ENCODE results near the gene COG5.

Gene COG5

DNA sequence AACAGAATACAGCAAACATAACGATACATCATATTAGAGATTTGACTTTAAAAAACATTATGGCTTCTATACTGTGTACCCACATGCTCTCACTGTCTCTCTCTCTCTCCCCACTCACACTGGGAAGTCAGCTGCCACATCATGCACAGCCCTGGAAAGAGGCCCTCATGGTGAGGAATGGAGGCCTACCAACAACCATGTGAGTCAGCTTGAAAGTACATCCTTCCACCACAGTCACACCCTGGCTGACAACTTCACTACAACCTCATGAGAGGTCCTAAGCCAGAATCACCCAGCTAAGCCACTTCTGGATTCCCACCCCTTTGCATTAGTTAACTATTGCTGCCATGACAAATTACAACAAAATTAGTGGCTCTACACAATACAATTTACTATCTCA, 117.2 kb downstream of the COG5 start:
- Histone ChIP-seq H3K27me3 (ENCODE audit: control insufficient read depth, insufficient read depth, low read length) (no peaks in the 10 kb centered on the region), H3K4me1 (ENCODE audit: control insufficient read depth, low read depth, low read length) (no peaks in the 10 kb centered on the region), H3K4me3 (ENCODE audit: low read length) (no peak overlapping the region), H3K9ac (ENCODE audit: low read length) (no peak overlapping the region), H3K36me3 (ENCODE audit: control insufficient read depth, low read depth, low read length) (no peaks in the 10 kb centered on the region), H3K9me3 (ENCODE audit: control insufficient read depth, low read depth, low read length) (no peaks in the 10 kb centered on the region), H3K27ac (ENCODE audit: low read length) (no peak overlapping the region)

DNA sequence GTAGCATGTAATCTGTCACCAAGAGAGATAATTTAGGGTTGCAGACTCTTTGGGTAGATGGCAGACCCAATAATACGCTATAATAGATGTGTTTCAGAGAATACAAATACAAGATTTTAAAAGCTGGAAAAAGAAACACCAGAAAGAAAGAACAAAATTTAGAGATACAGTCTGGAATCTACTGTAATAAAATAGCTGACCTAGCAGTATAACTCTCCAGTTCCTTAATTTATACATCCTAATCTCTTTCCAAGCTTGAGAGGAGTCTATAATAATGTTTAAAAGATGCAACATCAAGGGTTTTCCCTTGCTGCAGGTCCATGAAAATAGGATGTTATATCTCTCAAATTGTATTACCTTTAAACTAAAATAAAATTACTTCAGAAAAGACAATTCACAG, 121.0 kb downstream of the COG5 start:
- Histone ChIP-seq H3K9ac (ENCODE audit: low read length) (no peak overlapping the region), H3K9me3 (ENCODE audit: control insufficient read depth, low read depth, low read length) (no peaks in the 10 kb centered on the region), H3K4me1 (ENCODE audit: control insufficient read depth, low read depth, low read length) (no peaks in the 10 kb centered on the region), H3K27me3 (ENCODE audit: control insufficient read depth, insufficient read depth, low read length) (no peaks in the 10 kb centered on the region), H3K36me3 (ENCODE audit: control insufficient read depth, low read depth, low read length) (no peaks in the 10 kb centered on the region), H3K27ac (ENCODE audit: low read length) (no peak overlapping the region), H3K4me3 (ENCODE audit: low read length) (no peak overlapping the region)

DNA sequence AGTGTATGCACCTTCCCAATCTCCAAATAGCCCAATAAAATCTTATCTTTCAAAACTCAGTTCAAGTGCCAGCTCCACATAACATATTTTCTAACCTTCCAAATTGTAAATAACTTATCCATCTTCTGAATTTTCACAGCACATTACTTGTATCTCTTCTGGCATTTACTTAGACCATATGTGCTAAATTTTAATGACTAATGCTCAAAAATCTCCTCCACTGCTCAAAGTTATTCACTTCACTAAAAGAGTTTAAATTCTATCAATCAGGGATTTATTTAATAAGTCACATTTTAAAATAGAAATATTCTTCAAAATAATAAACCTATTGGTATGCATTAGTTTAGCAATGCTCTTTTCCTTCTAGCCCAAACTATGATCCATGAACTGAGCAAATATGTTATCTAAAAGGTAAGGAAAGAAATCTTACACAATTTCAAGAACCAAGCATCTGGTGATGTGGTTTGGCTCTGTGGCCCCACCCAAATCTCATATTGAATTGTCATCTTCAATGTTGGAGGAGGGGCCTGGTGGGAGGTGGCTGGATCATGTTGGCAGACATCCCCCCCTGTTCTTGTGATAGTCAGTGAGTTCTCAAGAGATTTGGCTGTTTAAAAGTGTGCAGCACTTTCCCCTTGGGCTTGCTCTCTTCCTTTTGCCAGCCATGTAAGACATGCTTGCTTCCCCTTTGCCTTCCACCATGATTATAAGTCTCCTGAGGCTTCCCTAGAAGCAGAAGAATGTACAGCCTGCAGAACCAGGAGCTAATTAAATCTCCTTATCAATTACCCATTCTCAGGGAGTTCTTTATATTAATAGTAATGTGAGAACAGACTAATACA, 121.9 kb downstream of the COG5 start:
- Histone ChIP-seq H3K36me3 (ENCODE audit: control insufficient read depth, low read depth, low read length) (no peaks in the 10 kb centered on the region), H3K4me1 (ENCODE audit: control insufficient read depth, low read depth, low read length) (no peaks in the 10 kb centered on the region), H3K9ac (ENCODE audit: low read length) (no peak overlapping the region), H3K9me3 (ENCODE audit: control insufficient read depth, low read depth, low read length) (no peaks in the 10 kb centered on the region), H3K27ac (ENCODE audit: low read length) (no peak overlapping the region), H3K27me3 (ENCODE audit: control insufficient read depth, insufficient read depth, low read length) (no peaks in the 10 kb centered on the region), H3K4me3 (ENCODE audit: low read length) (no peak overlapping the region)

DNA sequence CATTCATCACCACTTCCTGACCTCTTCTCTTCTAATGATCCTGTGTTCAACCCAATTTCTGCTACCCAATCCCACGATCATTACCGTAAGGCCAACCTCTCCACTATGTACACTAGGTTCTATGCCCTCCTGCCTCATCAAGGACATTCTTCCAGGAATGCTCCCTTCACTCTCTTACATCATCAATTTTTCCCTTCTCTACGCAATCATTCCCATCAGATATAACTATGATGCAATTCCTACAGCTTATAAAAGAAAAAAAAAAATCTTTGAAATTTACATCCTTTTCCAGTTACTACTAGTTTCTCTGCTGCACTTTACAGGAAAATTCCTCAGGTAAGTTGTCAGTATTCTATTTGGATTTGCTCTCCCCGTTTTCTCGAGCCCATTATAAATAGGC, 124.7 kb downstream of the COG5 start:
- Histone ChIP-seq H3K9ac (ENCODE audit: low read length) (no peak overlapping the region), H3K4me3 (ENCODE audit: low read length) (no peak overlapping the region), H3K4me1 (ENCODE audit: control insufficient read depth, low read depth, low read length) (no peaks in the 10 kb centered on the region), H3K27ac (ENCODE audit: low read length) (no peak overlapping the region), H3K36me3 (ENCODE audit: control insufficient read depth, low read depth, low read length) (no peaks in the 10 kb centered on the region), H3K27me3 (ENCODE audit: control insufficient read depth, insufficient read depth, low read length) (no peaks in the 10 kb centered on the region), H3K9me3 (ENCODE audit: control insufficient read depth, low read depth, low read length) (no peaks in the 10 kb centered on the region)

DNA sequence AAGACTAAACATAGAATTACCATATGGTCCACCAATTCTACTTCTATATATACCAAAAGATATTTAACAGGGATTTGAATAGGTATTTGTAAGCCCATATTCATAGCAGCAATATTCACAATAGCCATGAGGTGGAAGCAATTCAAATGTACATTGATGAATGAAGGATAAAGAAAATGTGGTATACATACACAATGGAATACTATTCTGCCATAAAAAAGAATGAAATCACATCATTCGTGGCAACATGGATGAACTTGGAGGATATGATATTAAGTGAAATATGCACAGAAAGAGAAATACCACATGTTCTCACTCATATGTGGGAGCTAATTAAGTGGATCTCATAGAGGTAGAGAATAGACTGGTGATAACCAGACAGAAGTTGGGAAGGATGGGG, 128.0 kb downstream of the COG5 start:
- H3K9ac ChIP-seq (ENCODE audit: low read length) = no peak overlapping the region
- H3K27ac ChIP-seq (ENCODE audit: low read length) = no peak overlapping the region
- no peaks in the 10 kb centered on the region for H3K36me3 ChIP-seq (ENCODE audit: control insufficient read depth, low read depth, low read length)
- no peaks in the 10 kb centered on the region for H3K27me3 ChIP-seq (ENCODE audit: control insufficient read depth, insufficient read depth, low read length)
- H3K9me3 ChIP-seq (ENCODE audit: control insufficient read depth, low read depth, low read length) = no peaks in the 10 kb centered on the region
- no peaks in the 10 kb centered on the region for H3K4me1 ChIP-seq (ENCODE audit: control insufficient read depth, low read depth, low read length)
- H3K4me3 ChIP-seq (ENCODE audit: low read length) = no peak overlapping the region

DNA sequence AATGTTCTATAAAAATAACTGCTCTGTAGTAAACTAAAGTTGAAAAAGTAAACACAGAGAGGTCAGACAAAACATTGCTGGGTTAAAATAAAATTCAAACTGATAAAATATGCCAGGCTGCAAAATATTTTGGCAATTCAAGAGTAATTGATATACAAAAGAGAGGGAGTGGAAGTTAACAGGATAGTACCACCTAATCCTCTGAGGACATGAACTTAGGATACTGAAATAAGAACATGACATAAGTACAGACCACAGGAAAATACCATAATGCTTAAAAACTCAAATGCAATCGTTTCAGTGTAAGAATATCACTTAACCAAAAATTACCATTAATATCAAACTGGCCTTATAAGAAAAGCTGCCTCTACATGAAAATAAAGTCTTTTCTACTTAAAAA, 131.5 kb downstream of the COG5 start:
- Histone ChIP-seq H3K27ac (ENCODE audit: low read length) (no peak overlapping the region), H3K9me3 (ENCODE audit: control insufficient read depth, low read depth, low read length) (no peaks in the 10 kb centered on the region), H3K4me3 (ENCODE audit: low read length) (no peak overlapping the region), H3K4me1 (ENCODE audit: control insufficient read depth, low read depth, low read length) (no peaks in the 10 kb centered on the region), H3K36me3 (ENCODE audit: control insufficient read depth, low read depth, low read length) (no peaks in the 10 kb centered on the region), H3K27me3 (ENCODE audit: control insufficient read depth, insufficient read depth, low read length) (no peaks in the 10 kb centered on the region), H3K9ac (ENCODE audit: low read length) (no peak overlapping the region)

DNA sequence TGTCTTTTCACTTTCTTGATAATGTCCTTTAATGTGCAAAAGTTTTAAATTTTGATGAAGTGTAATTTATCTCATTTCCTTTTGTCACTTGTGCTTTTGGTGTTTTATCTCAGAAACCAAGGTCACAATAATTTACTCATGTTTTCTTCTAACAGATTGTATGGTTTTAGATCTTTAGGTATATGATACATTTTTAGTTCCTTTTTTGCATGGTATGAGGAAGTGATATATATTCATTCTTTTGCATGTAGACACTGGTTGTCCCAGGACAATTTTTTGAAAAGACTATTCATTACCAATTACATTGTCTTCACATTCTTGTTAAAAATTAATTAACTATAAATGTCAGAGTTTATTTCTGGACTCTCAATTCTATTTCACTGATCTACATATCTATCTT, 133.7 kb downstream of the COG5 start:
- Histone ChIP-seq H3K27me3 (ENCODE audit: control insufficient read depth, insufficient read depth, low read length) (no peaks in the 10 kb centered on the region), H3K9me3 (ENCODE audit: control insufficient read depth, low read depth, low read length) (no peaks in the 10 kb centered on the region), H3K27ac (ENCODE audit: low read length) (no peak overlapping the region), H3K36me3 (ENCODE audit: control insufficient read depth, low read depth, low read length) (no peaks in the 10 kb centered on the region), H3K4me1 (ENCODE audit: control insufficient read depth, low read depth, low read length) (no peaks in the 10 kb centered on the region), H3K4me3 (ENCODE audit: low read length) (no peak overlapping the region), H3K9ac (ENCODE audit: low read length) (no peak overlapping the region)

DNA sequence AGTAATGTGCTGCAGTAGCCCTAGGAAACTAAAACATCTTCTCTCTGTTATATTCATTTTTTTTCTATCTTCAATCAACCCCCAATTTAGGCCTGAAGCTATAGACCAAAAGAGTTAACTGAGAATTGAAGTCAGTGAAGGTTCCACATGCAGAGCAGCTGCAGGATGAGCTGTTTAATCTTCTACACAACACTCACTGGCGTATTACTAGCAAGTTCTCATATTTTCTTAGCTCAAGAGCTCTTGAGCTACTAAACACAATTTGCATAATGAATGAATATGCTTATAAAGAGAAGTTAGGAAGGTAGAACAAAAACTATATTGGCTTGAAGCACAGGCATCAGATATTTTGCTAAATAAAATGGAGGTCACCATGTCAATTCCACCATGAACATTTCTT, 135.1 kb downstream of the COG5 start:
- no peaks in the 10 kb centered on the region for H3K9me3 ChIP-seq (ENCODE audit: control insufficient read depth, low read depth, low read length)
- H3K27me3 ChIP-seq (ENCODE audit: control insufficient read depth, insufficient read depth, low read length) = no peaks in the 10 kb centered on the region
- no peaks in the 10 kb centered on the region for H3K36me3 ChIP-seq (ENCODE audit: control insufficient read depth, low read depth, low read length)
- no peak overlapping the region for H3K9ac ChIP-seq (ENCODE audit: low read length)
- no peak overlapping the region for H3K4me3 ChIP-seq (ENCODE audit: low read length)
- H3K4me1 ChIP-seq (ENCODE audit: control insufficient read depth, low read depth, low read length) = no peaks in the 10 kb centered on the region
- H3K27ac ChIP-seq (ENCODE audit: low read length) = no peak overlapping the region

DNA sequence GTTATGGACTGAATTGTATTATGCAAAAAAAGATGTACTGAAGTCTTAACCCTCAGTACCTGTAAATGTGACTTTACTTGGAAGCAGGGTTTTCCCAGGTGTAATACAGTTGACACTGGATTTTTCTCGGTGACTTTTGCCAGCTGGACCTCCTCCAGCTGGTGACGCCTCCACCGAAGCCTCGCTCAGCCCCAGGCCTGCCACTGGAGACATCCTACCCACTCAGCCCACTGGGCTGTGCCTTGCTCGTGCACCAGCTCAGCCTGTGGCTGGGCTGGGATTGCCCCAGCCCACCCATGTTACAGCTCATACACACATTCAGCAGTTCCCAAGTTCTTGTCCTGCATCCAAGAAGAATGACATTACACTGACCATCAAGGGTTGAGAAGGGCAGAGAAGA, 136.3 kb downstream of the COG5 start:
- Histone ChIP-seq H3K27ac (ENCODE audit: low read length) (no peak overlapping the region), H3K9me3 (ENCODE audit: control insufficient read depth, low read depth, low read length) (no peaks in the 10 kb centered on the region)

DNA sequence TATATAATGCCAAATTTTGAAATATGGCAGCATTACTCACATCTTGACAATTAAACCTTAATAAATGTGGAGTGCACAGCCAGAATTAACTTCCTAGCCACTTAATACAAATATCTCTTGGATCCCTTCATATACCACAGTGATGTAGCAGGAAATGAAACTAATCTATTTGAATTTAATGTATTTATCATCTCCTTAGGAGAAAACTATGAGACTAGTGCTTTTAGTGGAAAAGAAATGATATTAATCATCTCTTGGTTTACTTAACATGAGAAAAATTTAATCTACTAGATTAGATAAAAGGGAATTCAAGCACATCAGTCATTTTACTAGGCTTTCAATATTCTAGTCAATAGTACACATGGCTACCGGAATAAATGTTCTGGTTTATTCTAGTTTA, 149.5 kb downstream of the COG5 start:
- Histone ChIP-seq H3K36me3 (ENCODE audit: control insufficient read depth, low read depth, low read length) (no peaks in the 10 kb centered on the region), H3K27ac (ENCODE audit: low read length) (no peak overlapping the region), H3K27me3 (ENCODE audit: control insufficient read depth, insufficient read depth, low read length) (no peaks in the 10 kb centered on the region), H3K4me3 (ENCODE audit: low read length) (no peak overlapping the region), H3K9ac (ENCODE audit: low read length) (no peak overlapping the region), H3K4me1 (ENCODE audit: control insufficient read depth, low read depth, low read length) (no peaks in the 10 kb centered on the region), H3K9me3 (ENCODE audit: control insufficient read depth, low read depth, low read length) (no peaks in the 10 kb centered on the region)

More for the DNA sequence above, 136.3 kb downstream of the COG5 start:
- Histone ChIP-seq H3K9ac (ENCODE audit: low read length) (no peak overlapping the region), H3K27me3 (ENCODE audit: control insufficient read depth, insufficient read depth, low read length) (no peaks in the 10 kb centered on the region), H3K36me3 (ENCODE audit: control insufficient read depth, low read depth, low read length) (no peaks in the 10 kb centered on the region), H3K4me1 (ENCODE audit: control insufficient read depth, low read depth, low read length) (no peaks in the 10 kb centered on the region), H3K4me3 (ENCODE audit: low read length) (no peak overlapping the region)

DNA sequence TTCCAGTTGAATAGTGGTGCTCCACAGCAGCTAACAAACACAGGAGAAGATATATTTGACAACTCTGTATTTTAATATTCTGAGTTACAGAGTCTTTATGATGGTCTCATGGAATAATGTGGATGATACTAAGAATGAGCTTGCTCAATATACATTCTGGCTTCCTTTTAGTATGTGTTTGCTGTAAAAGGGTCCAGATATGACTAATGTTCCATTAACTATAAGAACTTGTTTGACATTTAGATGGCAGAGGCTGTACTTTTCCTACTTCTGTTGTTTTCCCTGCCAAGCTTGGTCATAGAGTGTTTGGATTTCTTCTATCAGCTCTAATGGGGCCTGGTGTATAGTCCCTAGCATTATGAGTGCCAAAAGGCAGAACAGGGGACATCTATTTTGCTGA, 155.4 kb downstream of the COG5 start:
- H3K9me3 ChIP-seq (ENCODE audit: control insufficient read depth, low read depth, low read length) = no peaks in the 10 kb centered on the region
- H3K4me3 ChIP-seq (ENCODE audit: low read length) = no peak overlapping the region
- H3K9ac ChIP-seq (ENCODE audit: low read length) = no peak overlapping the region
- H3K27ac ChIP-seq (ENCODE audit: low read length) = no peak overlapping the region
- no peaks in the 10 kb centered on the region for H3K36me3 ChIP-seq (ENCODE audit: control insufficient read depth, low read depth, low read length)
- peaks cover 6% of the 10 kb centered on the region for H3K4me1 ChIP-seq (ENCODE audit: control insufficient read depth, low read depth, low read length)
- no peaks in the 10 kb centered on the region for H3K27me3 ChIP-seq (ENCODE audit: control insufficient read depth, insufficient read depth, low read length)

DNA sequence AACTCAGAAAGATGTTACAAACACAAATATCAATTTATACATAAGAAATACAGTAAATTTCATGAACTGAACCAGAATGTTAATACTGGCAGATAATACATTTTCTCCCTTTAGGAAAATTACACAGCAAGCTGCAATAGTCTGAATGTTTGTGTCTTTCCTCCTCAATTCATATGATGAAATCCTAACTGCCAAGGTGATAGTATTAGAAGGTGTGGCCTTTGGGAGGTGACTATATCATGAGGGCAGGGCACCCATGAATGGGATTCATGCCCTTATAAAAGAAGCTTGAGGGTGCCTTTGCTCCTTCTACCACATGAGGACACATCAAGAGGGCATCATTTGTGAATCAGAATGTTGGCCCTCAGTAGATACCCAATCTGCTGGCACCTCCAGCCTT, 158.2 kb downstream of the COG5 start:
- H3K27me3 ChIP-seq (ENCODE audit: control insufficient read depth, insufficient read depth, low read length) = no peaks in the 10 kb centered on the region
- H3K4me3 ChIP-seq (ENCODE audit: low read length) = no peak overlapping the region
- H3K36me3 ChIP-seq (ENCODE audit: control insufficient read depth, low read depth, low read length) = no peaks in the 10 kb centered on the region
- no peak overlapping the region for H3K27ac ChIP-seq (ENCODE audit: low read length)
- H3K9me3 ChIP-seq (ENCODE audit: control insufficient read depth, low read depth, low read length) = no peaks in the 10 kb centered on the region
- H3K9ac ChIP-seq (ENCODE audit: low read length) = no peak overlapping the region
- peaks cover 6% of the 10 kb centered on the region for H3K4me1 ChIP-seq (ENCODE audit: control insufficient read depth, low read depth, low read length)
